ENCODE data around the gene TEX22.

DNA sequence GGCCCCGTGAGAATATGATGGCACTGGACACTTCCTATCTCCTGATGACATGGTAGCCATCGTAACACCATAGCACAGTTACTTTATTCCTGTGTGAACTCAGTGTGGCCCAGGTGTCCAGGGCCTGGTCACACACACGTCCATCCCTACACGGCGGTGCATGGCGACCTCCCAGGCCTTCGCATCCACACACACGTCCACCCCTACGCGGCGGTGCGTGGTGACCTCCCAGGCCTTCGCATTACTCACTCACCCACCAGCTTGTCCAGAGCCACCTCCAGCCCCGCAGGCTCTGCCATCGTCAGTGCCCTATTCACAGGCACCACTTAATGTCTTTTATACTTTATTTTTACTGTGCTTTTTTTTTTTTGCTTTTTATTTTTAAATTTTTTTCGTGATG is 39.4 kb upstream of the TEX22 start:
- TF ChIP-seq, protein P1, sequence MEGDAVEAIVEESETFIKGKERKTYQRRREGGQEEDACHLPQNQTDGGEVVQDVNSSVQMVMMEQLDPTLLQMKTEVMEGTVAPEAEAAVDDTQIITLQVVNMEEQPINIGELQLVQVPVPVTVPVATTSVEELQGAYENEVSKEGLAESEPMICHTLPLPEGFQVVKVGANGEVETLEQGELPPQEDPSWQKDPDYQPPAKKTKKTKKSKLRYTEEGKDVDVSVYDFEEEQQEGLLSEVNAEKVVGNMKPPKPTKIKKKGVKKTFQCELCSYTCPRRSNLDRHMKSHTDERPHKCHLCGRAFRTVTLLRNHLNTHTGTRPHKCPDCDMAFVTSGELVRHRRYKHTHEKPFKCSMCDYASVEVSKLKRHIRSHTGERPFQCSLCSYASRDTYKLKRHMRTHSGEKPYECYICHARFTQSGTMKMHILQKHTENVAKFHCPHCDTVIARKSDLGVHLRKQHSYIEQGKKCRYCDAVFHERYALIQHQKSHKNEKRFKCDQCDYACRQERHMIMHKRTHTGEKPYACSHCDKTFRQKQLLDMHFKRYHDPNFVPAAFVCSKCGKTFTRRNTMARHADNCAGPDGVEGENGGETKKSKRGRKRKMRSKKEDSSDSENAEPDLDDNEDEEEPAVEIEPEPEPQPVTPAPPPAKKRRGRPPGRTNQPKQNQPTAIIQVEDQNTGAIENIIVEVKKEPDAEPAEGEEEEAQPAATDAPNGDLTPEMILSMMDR (IDR thresholded peaks at IDR 0.05), result no peak
- TF ChIP-seq POLR2A (IDR thresholded peaks at IDR 0.05), result no peak
